GM19463 (cell line): ENCODE measurements around the gene KDM4C.

ENCODE experiments used
- ATAC-seq: cut with Tn5 transposase; IDR thresholded peaks from one replicate; pipeline ENCODE4 v1.9.1; 2021; ENCODE audit warnings: mild to moderate bottlenecking, moderate library complexity; ENCODE audit not compliant: unreplicated experiment

Gene KDM4C

GRCh38 chr9:7192266-7192665 is 434.5 kb downstream of the KDM4C start:
- no peak for ATAC-seq

GRCh38 chr9:7195526-7195925 is 437.8 kb downstream of the KDM4C start:
- ATAC-seq = no peak

- no peak for ATAC-seq
Observed at GRCh38 chr9:7196467-7196866, 438.7 kb downstream of the KDM4C start.

DNA sequence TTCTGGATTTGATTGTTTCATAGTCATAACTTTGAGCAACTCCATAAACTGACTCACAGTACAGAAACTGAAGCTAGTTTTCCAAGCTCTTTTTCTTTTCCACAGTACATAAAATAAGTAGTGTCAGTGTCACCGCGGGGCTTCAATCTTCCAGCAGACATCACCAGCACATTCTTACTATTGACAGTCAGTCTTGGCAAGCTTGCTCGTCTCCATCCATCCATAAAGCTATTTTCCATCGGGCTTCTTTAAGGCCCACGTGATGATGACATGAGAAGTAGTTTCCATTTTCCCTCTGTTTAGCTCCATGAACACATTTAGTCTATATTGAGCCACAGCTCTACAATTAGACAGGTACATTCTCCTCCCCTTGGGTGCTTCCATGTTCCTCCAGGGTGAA is 443.4 kb downstream of the KDM4C start:
- ATAC-seq = no peak

- no peak for ATAC-seq
Observed at GRCh38 chr9:7205806-7206205, 448.0 kb downstream of the KDM4C start.

GRCh38 chr9:7206221-7206758 is 448.5 kb downstream of the KDM4C start:
- ATAC-seq = no peak

DNA sequence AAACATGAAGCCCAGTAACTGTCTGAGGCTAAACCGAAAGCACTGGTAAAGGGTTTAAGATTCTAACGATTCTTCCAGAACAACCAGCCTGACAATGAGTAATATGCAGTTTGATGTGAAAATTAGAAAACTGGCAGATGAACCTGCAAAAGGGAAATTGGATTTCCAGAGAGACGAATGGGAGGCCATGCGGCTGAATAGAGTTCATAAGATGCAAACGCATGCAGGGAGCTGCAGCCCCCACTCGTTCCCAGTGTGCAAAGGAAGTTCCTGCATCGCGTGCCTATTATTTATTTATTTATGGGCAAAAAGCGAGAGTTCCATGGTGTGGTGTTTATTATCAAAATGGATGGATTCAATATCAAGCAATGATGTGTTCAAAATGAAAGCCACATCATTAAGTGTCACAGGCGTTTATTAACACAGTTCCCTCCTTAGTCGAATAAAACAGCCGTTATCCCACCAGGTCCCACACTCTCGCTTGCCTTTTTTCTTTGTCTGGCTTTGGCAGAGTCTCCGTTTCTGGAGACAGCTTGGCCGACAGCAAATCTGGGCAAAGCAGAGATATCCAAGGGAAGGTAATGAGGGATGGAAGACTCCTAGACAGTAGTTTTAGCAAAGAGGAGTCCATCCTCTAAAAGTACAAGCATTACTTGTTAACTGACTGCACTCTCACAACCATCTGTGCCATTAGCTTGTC is 451.4 kb downstream of the KDM4C start:
- ATAC-seq = no peak

DNA sequence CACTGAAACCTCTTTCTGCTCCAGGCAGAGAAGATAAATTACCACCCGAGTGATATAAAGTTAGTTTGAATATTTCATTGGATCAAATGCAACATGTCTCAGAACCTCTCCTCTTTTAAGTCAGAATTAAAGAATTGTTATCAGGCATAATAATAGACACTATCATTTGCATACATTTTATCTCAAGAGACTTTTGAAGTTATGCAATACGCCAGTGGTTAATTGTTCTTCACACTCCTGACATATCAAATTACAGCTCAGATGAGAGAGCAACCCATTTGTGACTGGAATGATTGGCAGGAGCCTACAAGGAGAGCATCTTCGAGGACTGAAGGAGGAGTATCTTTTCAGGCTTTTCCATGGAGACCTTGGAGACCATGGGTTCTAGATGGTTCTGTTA is 452.2 kb downstream of the KDM4C start:
- no peak for ATAC-seq

DNA sequence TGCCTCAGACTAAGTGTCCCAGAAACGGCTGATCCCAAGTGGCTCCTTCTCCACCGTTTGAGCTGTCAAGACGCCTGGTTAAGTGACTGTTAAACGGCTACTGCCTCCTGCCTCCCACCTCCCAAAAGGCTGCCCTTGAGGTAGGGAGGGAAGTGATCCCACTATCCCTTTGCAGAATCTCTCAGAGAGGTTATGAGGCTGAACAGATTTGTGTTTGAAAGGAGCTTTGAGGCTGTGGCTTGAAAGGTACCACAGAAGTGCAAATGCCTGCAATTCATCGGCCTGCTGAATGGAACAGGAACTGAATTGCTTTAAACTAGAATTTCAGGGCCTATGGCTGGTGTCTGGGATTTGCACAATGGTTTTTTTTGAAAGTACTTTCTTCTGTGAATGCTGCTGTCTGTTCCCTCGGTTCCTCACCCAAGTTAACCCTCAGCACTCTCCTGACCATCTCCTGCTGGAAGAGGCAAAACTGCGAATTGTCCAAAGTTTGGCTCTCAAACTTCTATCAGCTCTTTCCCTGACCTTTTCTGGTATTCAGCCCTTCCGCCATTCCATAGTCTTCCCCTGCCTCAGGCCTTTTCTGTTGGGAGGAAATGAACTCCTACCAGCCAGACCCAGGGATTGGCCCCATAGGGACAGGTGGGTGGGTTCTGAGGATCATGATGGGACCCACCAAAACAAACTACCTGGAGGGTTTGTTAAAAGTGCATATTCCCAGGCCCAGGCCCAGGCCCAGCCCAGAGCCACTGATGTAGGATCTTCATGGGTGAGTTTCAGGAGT is 453.3 kb downstream of the KDM4C start:
- no peak for ATAC-seq

GRCh38 chr9:7211657-7212056 is 453.9 kb downstream of the KDM4C start:
- ATAC-seq = no peak

DNA sequence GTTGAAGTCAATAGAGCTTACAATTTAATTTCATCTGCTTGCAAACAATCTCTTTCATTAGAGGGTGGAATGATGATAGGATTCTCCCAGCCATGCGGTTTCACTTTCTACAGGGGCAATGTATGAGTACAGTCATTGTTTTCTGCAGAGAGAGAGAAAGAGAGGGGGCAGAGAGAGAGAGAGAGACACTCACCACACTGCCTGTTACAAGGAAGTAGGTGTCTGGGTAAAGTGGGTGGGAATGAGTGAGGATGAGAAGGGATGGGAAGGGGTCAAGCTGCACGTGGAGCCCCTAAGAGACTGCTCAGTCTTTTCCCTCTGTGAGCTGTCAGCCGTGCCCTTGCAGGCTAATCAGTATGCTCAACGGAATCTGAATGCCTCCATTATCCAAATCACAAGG is 454.3 kb downstream of the KDM4C start:
- ATAC-seq = no peak

DNA sequence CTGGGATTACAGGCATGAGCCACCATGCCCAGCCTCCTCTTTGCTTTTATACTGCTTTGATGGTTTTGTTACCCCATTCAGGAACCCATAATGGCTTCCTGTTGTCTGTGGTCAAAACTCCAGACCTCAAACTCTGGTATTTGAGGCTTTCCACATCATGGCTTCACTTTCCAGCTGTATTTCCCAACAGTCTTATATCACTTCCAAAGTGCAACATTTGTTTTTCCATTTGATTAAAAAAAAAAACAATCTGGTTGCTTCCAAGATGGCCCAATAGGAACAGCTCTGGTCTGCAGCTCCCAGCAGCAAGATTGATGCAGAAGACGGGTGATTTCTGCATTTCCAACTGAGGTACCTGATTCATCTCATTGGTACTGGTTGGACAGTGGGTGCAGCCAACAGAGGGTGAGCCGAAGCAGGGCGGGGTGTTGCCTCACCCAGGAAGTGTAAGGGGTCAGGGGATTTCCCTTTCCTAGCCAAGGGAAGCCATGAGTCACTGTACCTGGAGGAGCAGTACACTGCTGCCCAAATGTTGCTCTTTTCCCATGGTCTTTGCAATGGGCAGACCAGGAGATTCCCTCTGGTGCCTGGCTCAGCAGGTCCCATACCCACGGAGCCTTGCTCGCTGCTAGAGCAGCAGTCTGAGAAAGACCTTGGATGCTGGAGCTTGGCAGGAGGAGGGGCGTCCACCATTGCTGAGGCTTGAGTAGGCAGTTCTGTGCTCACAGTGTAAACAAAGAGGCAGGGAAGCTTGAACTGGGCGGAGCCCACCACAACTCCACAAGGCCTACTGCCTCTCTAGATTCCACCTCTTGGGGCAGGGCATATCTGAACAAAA is 458.4 kb downstream of the KDM4C start:
- ATAC-seq = no peak

DNA sequence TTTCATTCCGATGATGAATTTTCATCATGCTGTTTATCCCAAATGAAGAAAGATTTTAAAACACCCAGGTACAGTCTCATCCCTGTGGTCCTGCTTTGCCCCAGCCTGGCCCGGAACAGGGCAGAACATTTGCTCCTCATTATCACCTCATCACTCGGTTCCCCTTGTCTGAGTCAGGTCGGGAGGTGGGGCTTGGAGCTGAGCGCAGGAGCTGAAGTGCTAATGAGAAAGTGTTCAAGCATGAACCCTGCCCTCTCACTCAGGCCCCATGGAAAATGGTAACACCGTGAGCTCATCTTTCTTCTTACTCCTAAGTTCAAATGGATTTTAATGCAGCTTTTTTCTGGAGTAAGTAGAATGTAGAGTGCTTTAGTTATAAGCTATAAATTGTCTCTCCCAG is 466.2 kb downstream of the KDM4C start:
- no peak for ATAC-seq
